T1000 (cell line): ENCODE results near the gene TMEM201.

Experiments
- DNase-seq: peaks from one replicate; lab custom pipeline; 2025; ENCODE audit warnings: mixed read lengths; lab: John Stamatoyannopoulos, UW

The TMEM201 gene

GRCh38 chr1:9600861-9601834 lies 12.4 kb downstream of the TMEM201 start:
- no peak for DNase-seq

GRCh38 chr1:9601942-9602793 lies 13.5 kb downstream of the TMEM201 start:
- DNase-seq = no peak

GRCh38 chr1:9602794-9603167 lies 14.1 kb downstream of the TMEM201 start:
- no peak for DNase-seq

GRCh38 chr1:9603307-9603706 lies 14.6 kb downstream of the TMEM201 start:
- DNase-seq = no peak

- DNase-seq = no peak
These were observed 15.3 kb downstream of the TMEM201 start for GRCh38 chr1:9603766-9604753.

GRCh38 chr1:9604836-9605235 lies 16.1 kb downstream of the TMEM201 start:
- DNase-seq = no peak

- no peak for DNase-seq
These were observed 17.3 kb downstream of the TMEM201 start for GRCh38 chr1:9605946-9606455.

- DNase-seq = no peak
These were observed 17.7 kb downstream of the TMEM201 start for GRCh38 chr1:9606458-9606857.

- no peak for DNase-seq
These were observed 18.2 kb downstream of the TMEM201 start for GRCh38 chr1:9606948-9607347.

GRCh38 chr1:9607352-9607751 lies 18.6 kb downstream of the TMEM201 start:
- DNase-seq = no peak

- no peak for DNase-seq
These were observed 21.3 kb downstream of the TMEM201 start for GRCh38 chr1:9609998-9610397.

GRCh38 chr1:9610548-9610947 lies 21.8 kb downstream of the TMEM201 start:
- no peak for DNase-seq

GRCh38 chr1:9611716-9612115 lies 23.0 kb downstream of the TMEM201 start:
- no peak for DNase-seq

- DNase-seq = no peak
These were observed 23.6 kb downstream of the TMEM201 start for GRCh38 chr1:9612162-9612845.

- DNase-seq = no peak
These were observed 24.3 kb downstream of the TMEM201 start for GRCh38 chr1:9612871-9613624.

GRCh38 chr1:9613625-9614299 lies 25.1 kb downstream of the TMEM201 start:
- DNase-seq = no peak

- DNase-seq = no peak
These were observed 26.8 kb downstream of the TMEM201 start for GRCh38 chr1:9615316-9616063.

- no peak for DNase-seq
These were observed 30.4 kb downstream of the TMEM201 start for GRCh38 chr1:9618909-9619679.
